HFFc6 (cell line): Measurements from ENCODE around the gene PSD2. TPM values are rescaled to one million over a fixed set of nuclear protein-coding genes. Genes with fewer than 3 reads are reported as not detected.

Experiments used
- DNase-seq: peaks from one replicate; pipeline ENCODE4 v3.0.0-alpha.2; 2018
- H3K27ac Mint-ChIP-seq: 2 replicates; pipeline ENCODE4 v1.8.0; 2020; ENCODE audit warnings: mild to moderate bottlenecking, mixed read lengths
- H3K27me3 Mint-ChIP-seq: 2 replicates; pipeline ENCODE4 v1.8.0; 2021; ENCODE audit warnings: mild to moderate bottlenecking, moderate library complexity, mixed read lengths; ENCODE audit not compliant: insufficient read depth
- H3K36me3 Mint-ChIP-seq: 2 replicates; pipeline ENCODE4 v1.8.0; 2021; ENCODE audit warnings: low read depth, mixed read lengths
- H3K4me1 Mint-ChIP-seq: 2 replicates; pipeline ENCODE4 v1.8.0; 2020; ENCODE audit warnings: low read depth, mixed read lengths
- H3K4me3 Mint-ChIP-seq: 2 replicates; pipeline ENCODE4 v1.8.0; 2020; ENCODE audit warnings: mild to moderate bottlenecking, moderate library complexity, mixed read lengths
- H3K9me3 Mint-ChIP-seq: 2 replicates; pipeline ENCODE4 v1.8.0; 2020; ENCODE audit warnings: mild to moderate bottlenecking, mixed read lengths
- total RNA-seq, 6 experiments: library from RNA; stranded (reverse); fragmentation: NEBNext Ultra II Directional; extraction: Animal tissue kit (Norgen Biotek cat#: 25700); gene quantifications; 2 replicates in 1 of 6; 3 replicates in 5 of 6; pipeline ENCODE4 v1.2.3, GENCODE V29; 2021
- TF ChIP-seq, protein P1 (sequence below): fragments of 200-600 bp; sonication (generic); IDR thresholded peaks from 2 replicates; pipeline ENCODE4 v1.5.0; 2021; ENCODE audit warnings: antibody characterized with exemption, mild to moderate bottlenecking

The PSD2 gene
- total RNA-seq, 6 experiments from 2014 or later: 0.02 to 0.14 (median 0.07) TPM; not detected in 1

DNA sequence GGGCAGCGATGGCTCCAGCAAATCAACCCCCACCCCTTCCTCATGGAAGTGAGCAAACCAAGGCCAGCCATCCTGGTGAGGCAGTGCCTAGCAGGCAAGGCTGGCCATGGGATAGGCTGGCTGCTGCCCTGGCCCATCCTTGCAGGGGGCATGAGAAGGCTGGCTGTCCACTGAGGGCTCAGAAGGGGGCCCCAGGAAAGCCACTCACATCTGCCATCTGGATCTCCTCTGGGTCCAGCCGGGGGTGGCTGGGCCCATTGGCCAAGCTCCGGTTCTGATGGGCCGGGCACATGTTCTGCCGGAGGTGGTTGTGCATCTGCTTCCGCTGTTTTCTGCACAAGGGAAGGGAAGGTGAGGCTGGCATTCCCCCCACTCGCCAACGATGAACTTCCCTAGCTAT is 57.1 kb downstream of the PSD2 start:
- no peak for DNase-seq
- peaks cover 43% of the 10 kb centered on the region for H3K27me3 Mint-ChIP-seq

DNA sequence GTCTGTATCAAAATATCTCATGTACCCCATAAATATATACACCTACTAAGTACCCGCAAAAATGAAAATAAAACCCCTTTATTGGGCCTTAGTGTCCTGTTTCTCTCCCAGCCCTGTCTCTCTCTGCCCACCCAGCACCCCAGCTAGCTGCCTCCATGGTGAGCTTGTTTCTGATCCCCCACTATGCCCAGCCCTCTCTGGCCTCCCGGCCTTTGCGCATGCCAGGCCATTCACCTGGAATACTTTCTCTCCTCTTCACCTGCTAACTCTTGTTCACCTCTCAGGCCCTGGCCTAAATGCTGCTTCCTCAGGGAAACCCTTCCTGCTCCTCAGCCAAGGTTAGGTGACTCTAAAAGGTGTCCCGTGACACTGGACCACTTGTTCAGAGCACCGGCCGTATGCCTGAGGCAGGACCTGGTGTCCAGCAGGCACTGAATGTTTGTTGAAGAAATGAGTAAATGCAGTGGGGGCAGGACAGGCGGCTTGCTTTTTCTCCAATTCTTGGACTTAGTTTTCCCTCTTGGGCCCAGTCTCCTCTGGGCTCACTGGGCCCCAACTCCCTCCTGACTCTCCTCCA is 58.5 kb downstream of the PSD2 start:
- Mint-ChIP-seq H3K4me3 (no peak overlapping the region), H3K9me3 (no peaks in the 10 kb centered on the region), H3K36me3 (no peaks in the 10 kb centered on the region), H3K27me3 (peaks cover 43% of the 10 kb centered on the region), H3K4me1 (no peaks in the 10 kb centered on the region), H3K27ac (no peak overlapping the region)
- DNase-seq: no peak
- TF ChIP-seq, protein P1, sequence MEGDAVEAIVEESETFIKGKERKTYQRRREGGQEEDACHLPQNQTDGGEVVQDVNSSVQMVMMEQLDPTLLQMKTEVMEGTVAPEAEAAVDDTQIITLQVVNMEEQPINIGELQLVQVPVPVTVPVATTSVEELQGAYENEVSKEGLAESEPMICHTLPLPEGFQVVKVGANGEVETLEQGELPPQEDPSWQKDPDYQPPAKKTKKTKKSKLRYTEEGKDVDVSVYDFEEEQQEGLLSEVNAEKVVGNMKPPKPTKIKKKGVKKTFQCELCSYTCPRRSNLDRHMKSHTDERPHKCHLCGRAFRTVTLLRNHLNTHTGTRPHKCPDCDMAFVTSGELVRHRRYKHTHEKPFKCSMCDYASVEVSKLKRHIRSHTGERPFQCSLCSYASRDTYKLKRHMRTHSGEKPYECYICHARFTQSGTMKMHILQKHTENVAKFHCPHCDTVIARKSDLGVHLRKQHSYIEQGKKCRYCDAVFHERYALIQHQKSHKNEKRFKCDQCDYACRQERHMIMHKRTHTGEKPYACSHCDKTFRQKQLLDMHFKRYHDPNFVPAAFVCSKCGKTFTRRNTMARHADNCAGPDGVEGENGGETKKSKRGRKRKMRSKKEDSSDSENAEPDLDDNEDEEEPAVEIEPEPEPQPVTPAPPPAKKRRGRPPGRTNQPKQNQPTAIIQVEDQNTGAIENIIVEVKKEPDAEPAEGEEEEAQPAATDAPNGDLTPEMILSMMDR: no peak

More for the DNA sequence above, 57.1 kb downstream of the PSD2 start:
- TF ChIP-seq, protein P1: no peak
- Mint-ChIP-seq H3K4me1 (no peaks in the 10 kb centered on the region), H3K27ac (no peak overlapping the region), H3K36me3 (no peaks in the 10 kb centered on the region), H3K9me3 (no peaks in the 10 kb centered on the region), H3K4me3 (no peak overlapping the region)

DNA sequence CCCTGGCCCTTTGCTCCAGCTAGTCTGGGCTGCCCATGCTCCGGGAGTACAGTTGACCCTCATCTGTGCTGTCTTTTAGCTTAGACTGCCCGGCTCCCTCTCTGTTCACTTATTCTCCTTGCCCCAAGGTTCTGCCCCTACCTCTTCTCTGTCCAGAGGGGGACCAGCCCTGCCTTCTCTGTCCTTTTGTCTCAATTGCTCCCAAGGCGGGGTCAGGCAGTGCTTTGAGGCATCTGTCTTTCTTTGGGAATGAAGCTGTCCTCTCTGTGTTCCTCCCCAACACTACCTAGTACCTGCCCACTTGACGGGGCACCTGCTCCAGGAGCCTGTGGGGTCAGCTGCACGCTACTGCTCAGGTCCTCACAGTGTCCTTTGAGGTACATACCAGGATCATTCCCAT is 59.3 kb downstream of the PSD2 start:
- DNase-seq: no peak
- Mint-ChIP-seq H3K27ac (no peak overlapping the region), H3K27me3 (peaks cover 37% of the 10 kb centered on the region), H3K4me3 (no peak overlapping the region), H3K9me3 (no peaks in the 10 kb centered on the region), H3K4me1 (no peaks in the 10 kb centered on the region), H3K36me3 (no peaks in the 10 kb centered on the region)
- TF ChIP-seq, protein P1: no peak

DNA sequence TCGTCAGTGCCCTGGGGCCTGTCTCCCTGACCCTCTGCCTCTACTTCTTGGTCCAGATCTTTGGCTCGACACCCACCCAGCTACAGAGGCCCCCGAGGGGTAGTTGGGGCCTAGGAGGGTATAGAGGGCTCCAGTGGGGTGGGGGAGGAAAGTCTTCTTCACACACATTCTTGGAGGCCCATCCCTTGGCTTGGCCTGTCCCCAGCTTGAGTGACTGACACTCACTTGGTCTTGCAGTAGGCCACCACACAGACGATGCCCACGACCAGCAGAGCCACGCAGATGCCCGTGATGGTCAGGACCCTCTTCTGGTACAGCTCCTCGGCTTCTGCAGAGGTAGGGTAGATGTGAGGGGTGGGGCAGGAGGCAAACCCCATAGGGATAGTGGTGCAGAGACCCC is 59.8 kb downstream of the PSD2 start:
- DNase-seq: no peak
- no peaks in the 10 kb centered on the region for H3K4me1 Mint-ChIP-seq
- no peaks in the 10 kb centered on the region for H3K9me3 Mint-ChIP-seq

DNA sequence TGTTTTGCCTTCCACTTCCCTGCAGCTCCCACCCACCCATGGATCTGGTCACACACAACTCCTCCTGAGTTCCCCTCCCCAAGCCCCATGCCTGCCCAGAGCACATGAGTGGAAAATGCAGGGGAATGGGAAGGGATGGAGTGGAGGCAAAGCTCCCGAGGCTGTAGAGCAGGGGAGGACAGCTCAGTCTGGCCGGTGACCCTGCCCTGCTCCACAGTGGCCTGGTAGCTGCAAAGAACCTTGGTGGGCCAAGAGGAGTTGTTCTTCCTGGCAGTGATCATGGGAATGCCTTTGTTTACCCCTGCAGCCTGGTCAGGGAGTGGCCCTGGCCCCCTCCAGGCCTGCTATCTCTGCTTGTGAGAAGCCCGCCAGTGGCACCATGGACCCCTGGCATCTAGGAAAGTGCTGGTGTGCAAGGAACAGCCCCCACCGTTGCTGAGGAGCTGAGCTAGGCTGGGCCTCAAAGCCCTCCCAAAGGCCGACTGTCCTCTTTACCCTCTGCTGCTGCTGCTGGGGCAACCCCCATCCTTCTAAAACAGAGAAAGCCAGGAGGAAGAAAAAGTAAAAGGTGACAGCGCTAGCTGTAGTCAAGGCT is 60.4 kb downstream of the PSD2 start:
- Mint-ChIP-seq H3K27ac (no peak overlapping the region), H3K4me3 (no peak overlapping the region), H3K36me3 (no peaks in the 10 kb centered on the region), H3K27me3 (peaks cover 36% of the 10 kb centered on the region), H3K9me3 (no peaks in the 10 kb centered on the region), H3K4me1 (no peaks in the 10 kb centered on the region)
- TF ChIP-seq, protein P1: no peak
- no peak for DNase-seq

More for the DNA sequence above, 59.8 kb downstream of the PSD2 start:
- TF ChIP-seq, protein P1: no peak
- peaks cover 34% of the 10 kb centered on the region for H3K27me3 Mint-ChIP-seq
- H3K27ac Mint-ChIP-seq: no peak overlapping the region
- no peaks in the 10 kb centered on the region for H3K36me3 Mint-ChIP-seq
- no peak overlapping the region for H3K4me3 Mint-ChIP-seq
